Stimulated activated CD8-positive, alpha-beta memory T cell treated with anti-CD3 and anti-CD28 coated beads, Interleukin-2, amount 100 ng/mL, for 48 hours (primary cell): ENCODE data around the gene RASSF6.
"Not testable (repeated sequence)": the region's sequence is repeated elsewhere in the genome, so short reads cannot be mapped to it uniquely, and the experiment has no call there.

Experiments
- DNase-seq, 2 donors: peaks; one replicate each; pipeline ENCODE4 v3.0.0-alpha.2; 2020; ENCODE audit warnings: low read depth in 2 of 2

RASSF6 gene

GRCh38 chr4:73620115-73620792, at the start of gene RASSF6:
Gene RASSF6 (minus strand): TSS chr4:73620436. CDS start chr4:73611795, 8,641 bp downstream.
- DNase-seq: peak; percentile 3 to 7

GRCh38 chr4:73669410-73670183, 49.4 kb upstream of the RASSF6 start:
- DNase-seq: no peak

- DNase-seq: no peak
These were observed 48.6 kb upstream of the RASSF6 start for GRCh38 chr4:73668782-73669201.

GRCh38 chr4:73665924-73666323, 45.7 kb upstream of the RASSF6 start:
- DNase-seq: not testable (repeated sequence)

- no peak for DNase-seq
These were observed 44.2 kb upstream of the RASSF6 start for GRCh38 chr4:73664470-73664869.

- DNase-seq: no peak
These were observed 43.3 kb upstream of the RASSF6 start for GRCh38 chr4:73663576-73663975.

GRCh38 chr4:73662709-73663546, 42.7 kb upstream of the RASSF6 start:
- DNase-seq: no peak

- DNase-seq: no peak
These were observed 41.4 kb upstream of the RASSF6 start for GRCh38 chr4:73661646-73662119.

- DNase-seq: no peak
These were observed 40.6 kb upstream of the RASSF6 start for GRCh38 chr4:73660808-73661207.

- no peak for DNase-seq
These were observed 33.5 kb upstream of the RASSF6 start for GRCh38 chr4:73653695-73654106.

- no peak for DNase-seq
These were observed 30.0 kb upstream of the RASSF6 start for GRCh38 chr4:73650250-73650649.

- DNase-seq: no peak
These were observed 28.2 kb upstream of the RASSF6 start for GRCh38 chr4:73648478-73648877.

- DNase-seq: no peak
These were observed 25.9 kb upstream of the RASSF6 start for GRCh38 chr4:73646117-73646516.

GRCh38 chr4:73631565-73632226, 11.5 kb upstream of the RASSF6 start:
- DNase-seq: no peak

GRCh38 chr4:73628834-73629233, 8.6 kb upstream of the RASSF6 start:
- not testable (repeated sequence) for DNase-seq

GRCh38 chr4:73621357-73621756, 1.1 kb upstream of the RASSF6 start:
- no peak for DNase-seq

GRCh38 chr4:73619346-73619745, 890 bp downstream of the RASSF6 start:
- no peak for DNase-seq

- DNase-seq: no peak
These were observed 3.0 kb downstream of the RASSF6 start for GRCh38 chr4:73617256-73617655.

GRCh38 chr4:73615613-73616012, 4.6 kb downstream of the RASSF6 start:
- DNase-seq: no peak

GRCh38 chr4:73614311-73614867, 5.8 kb downstream of the RASSF6 start:
- DNase-seq: no peak

GRCh38 chr4:73613130-73613529, 7.1 kb downstream of the RASSF6 start:
- no peak for DNase-seq
